CD4-positive, alpha-beta T cell (primary cell): ENCODE results near the gene LPCAT1. TPM values are rescaled to one million over a fixed set of nuclear protein-coding genes. Genes with fewer than 3 reads are reported as not detected.

ENCODE experiments used
- ATAC-seq: fragments of 200-7000 bp; cut with Tn5 transposase; one replicate; pipeline ENCODE4 v1.10.0; 2022; ENCODE audit warnings: mild to moderate bottlenecking; ENCODE audit not compliant: poor library complexity
- CTCF ChIA-PET: fragments of 350-600 bp; sonication (Branson Sonifier 250); formaldehyde crosslinking; loops from one replicate; lab custom pipeline; 2021; ENCODE audit warnings: antibody characterized with exemption, inconsistent platforms; lab: Charles Lee
- POLR2A ChIA-PET: fragments of 350-600 bp; sonication (Branson Sonifier 250); formaldehyde crosslinking; loops from one replicate; lab custom pipeline; 2021; ENCODE audit warnings: antibody characterized with exemption, inconsistent platforms; lab: Charles Lee
- DNase-seq, 14 experiments: peaks; one replicate each; pipeline ENCODE4 v3.0.0-alpha.2; 2013 to 2020; ENCODE audit warnings: mixed read lengths in 2 of 14
- H3K27ac ChIP-seq, 2 donors: one replicate each; pipeline versions ENCODE4 v1.5.1 to v1.7.0; 2013; ENCODE audit warnings: low read length in 2 of 2, low read depth in 1 of 2, mild to moderate bottlenecking in 1 of 2
- H3K27me3 ChIP-seq, 2 experiments: 1 replicate in 1 of 2; 2 replicates in 1 of 2; pipeline versions ENCODE4 v1.6.1 to v1.7.0; 2013; ENCODE audit warnings: low read length in 2 of 2, control low read depth in 1 of 2, mild to moderate bottlenecking in 1 of 2, moderate library complexity in 1 of 2; ENCODE audit not compliant: insufficient read depth in 2 of 2, control insufficient read depth in 1 of 2
- H3K36me3 ChIP-seq: one replicate; pipeline ENCODE4 v1.6.1; 2013; ENCODE audit warnings: low read length, control low read depth; ENCODE audit not compliant: insufficient read depth
- H3K4me1 ChIP-seq: one replicate; pipeline ENCODE4 v1.6.1; 2013; ENCODE audit warnings: low read length, control low read depth; ENCODE audit not compliant: insufficient read depth
- H3K4me3 ChIP-seq: one replicate; pipeline ENCODE4 v1.5.1; 2013; ENCODE audit warnings: mild to moderate bottlenecking, low read length, moderate library complexity
- H3K9me3 ChIP-seq, 2 experiments: 1 replicate in 1 of 2; 2 replicates in 1 of 2; pipeline versions ENCODE4 v1.6.1 to v1.7.0; 2013; ENCODE audit warnings: low read length in 2 of 2, mild to moderate bottlenecking in 2 of 2, control low read depth in 1 of 2, moderate library complexity in 1 of 2; ENCODE audit not compliant: control insufficient read depth in 1 of 2, insufficient read depth in 1 of 2
- H3K27ac Mint-ChIP-seq: one replicate; pipeline ENCODE4 v1.8.0; 2020; ENCODE audit warnings: mixed read lengths
- H3K27me3 Mint-ChIP-seq: one replicate; pipeline ENCODE4 v1.8.0; 2021; ENCODE audit warnings: mixed read lengths
- H3K36me3 Mint-ChIP-seq: one replicate; pipeline ENCODE4 v1.8.0; 2021; ENCODE audit warnings: low read depth, mixed read lengths
- H3K4me1 Mint-ChIP-seq: one replicate; pipeline ENCODE4 v1.8.0; 2021; ENCODE audit warnings: low read depth, mixed read lengths
- H3K4me3 Mint-ChIP-seq: one replicate; pipeline ENCODE4 v1.8.0; 2020; ENCODE audit warnings: mild to moderate bottlenecking, mixed read lengths
- H3K9me3 Mint-ChIP-seq: one replicate; pipeline ENCODE4 v1.8.0; 2020; ENCODE audit warnings: mixed read lengths
- intact Hi-C, 2 experiments: fragments of 100-400 bp; cut with DNase I in 1 of 2; cut with micrococcal nuclease in 1 of 2; formaldehyde crosslinking; loops; one replicate each; pipeline versions ENCODE4 v1.15.1 to v1.9.0; 2023 to 2025; cut with DNase I, micrococcal nuclease
- total RNA-seq, 174 experiments: library from RNA in 2 of 174; stranded (reverse) in 2 of 174; gene quantifications; one replicate each; pipeline ENCODE4 v1.2.3 and lab custom pipeline; 2021 to 2026
- TF ChIP-seq, protein P1 (sequence below): fragments of 200-600 bp; IDR thresholded peaks from one replicate; pipeline ENCODE4 v1.8.0; 2022; ENCODE audit warnings: antibody characterized with exemption, mild to moderate bottlenecking

LPCAT1 gene
- total RNA-seq, 2 experiments from 2014 or later, result 20.4 to 21.2 TPM

DNA sequence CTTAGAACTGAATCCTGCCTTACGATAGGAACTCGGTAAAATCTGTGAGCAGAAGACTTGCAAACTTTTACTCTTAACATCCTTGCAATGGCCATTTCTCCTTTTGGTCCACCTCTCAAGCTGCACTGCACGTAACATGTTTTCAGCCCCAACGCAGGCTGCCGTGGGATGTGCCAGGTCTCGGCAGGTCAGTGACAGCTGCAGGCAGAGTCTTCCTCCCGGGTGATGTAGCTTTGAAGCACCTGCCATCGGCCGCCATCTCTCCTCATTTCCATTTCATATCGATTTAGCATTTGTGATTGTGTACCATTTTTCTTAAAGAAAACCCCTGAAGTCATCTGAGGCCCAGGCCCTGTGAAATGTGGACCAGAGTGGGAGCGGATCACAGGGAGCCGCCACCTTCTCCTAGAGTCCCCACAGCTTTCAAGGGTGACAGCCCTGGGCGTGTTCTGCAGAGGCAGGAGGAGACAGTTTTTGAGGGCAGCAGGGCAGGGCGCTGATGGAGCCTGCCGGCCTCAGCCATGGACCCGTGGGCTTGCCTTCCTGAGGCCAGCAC is 25.8 kb upstream of the LPCAT1 start:
- intact Hi-C loops, result no loop called here
- Histone ChIP-seq H3K36me3 (no peaks in the 10 kb centered on the region), H3K9me3 (no peaks in the 10 kb centered on the region), H3K27me3 (no peaks in the 10 kb centered on the region), H3K27ac (no peak overlapping the region), H3K4me3 (no peak overlapping the region), H3K4me1 (no peaks in the 10 kb centered on the region)
- ATAC-seq, result no peak
- Mint-ChIP-seq H3K36me3 (no peaks in the 10 kb centered on the region), H3K27me3 (peaks cover 5% of the 10 kb centered on the region), H3K27ac (no peak overlapping the region), H3K4me3 (no peak overlapping the region), H3K4me1 (no peaks in the 10 kb centered on the region), H3K9me3 (no peaks in the 10 kb centered on the region)
- ChIA-PET POLR2A (interaction anchor here (1.1 kb wide), 1 partner anchor 14 kb away, joined by 3 read pairs; no protein-coding TSS in a partner anchor), CTCF (no interaction called here)
- TF ChIP-seq, protein P1, sequence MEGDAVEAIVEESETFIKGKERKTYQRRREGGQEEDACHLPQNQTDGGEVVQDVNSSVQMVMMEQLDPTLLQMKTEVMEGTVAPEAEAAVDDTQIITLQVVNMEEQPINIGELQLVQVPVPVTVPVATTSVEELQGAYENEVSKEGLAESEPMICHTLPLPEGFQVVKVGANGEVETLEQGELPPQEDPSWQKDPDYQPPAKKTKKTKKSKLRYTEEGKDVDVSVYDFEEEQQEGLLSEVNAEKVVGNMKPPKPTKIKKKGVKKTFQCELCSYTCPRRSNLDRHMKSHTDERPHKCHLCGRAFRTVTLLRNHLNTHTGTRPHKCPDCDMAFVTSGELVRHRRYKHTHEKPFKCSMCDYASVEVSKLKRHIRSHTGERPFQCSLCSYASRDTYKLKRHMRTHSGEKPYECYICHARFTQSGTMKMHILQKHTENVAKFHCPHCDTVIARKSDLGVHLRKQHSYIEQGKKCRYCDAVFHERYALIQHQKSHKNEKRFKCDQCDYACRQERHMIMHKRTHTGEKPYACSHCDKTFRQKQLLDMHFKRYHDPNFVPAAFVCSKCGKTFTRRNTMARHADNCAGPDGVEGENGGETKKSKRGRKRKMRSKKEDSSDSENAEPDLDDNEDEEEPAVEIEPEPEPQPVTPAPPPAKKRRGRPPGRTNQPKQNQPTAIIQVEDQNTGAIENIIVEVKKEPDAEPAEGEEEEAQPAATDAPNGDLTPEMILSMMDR, result no peak
- DNase-seq, result no peak

DNA sequence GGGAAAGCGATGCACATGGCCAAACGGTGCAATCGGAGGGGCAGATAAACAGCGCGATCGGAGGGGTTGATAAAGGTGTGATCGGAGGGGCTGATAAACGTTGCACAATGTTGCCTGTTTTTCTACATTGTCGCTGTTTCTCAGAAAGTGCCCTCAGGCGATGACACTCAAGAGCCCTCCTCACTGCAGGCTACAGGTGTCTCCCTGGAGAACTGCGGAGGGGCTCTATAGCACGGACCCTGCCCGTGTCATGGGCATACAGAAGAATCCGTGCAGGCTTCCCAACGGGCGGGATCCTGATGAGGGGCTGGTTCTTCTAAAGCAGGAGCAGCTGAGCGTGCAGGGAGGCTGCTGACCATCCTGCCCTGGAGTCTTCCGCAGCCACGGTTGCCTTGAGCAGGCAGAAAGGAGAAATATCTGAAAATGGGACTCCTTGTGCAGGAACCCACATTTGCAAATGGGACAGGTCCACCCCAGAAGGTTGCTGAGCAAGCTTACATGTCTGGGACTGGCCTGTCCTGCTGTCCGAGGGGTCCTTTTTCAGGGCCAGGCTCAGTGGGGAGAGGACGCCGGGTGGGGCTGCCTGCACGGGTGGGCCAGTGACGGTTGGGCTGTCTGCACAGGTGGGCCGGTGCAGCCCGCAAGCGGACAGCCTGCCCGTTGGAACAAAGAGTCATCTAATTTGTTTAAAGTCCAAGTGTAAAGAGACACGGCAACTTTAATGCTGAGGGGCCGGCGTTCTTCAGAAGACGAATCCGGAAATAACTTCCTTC is 25.1 kb upstream of the LPCAT1 start:
- DNase-seq, result no peak
- Mint-ChIP-seq H3K36me3 (no peaks in the 10 kb centered on the region), H3K4me1 (no peaks in the 10 kb centered on the region), H3K27me3 (no peaks in the 10 kb centered on the region), H3K27ac (no peak overlapping the region), H3K9me3 (no peaks in the 10 kb centered on the region), H3K4me3 (no peak overlapping the region)
- H3K4me3 ChIP-seq, result no peak overlapping the region
- POLR2A ChIA-PET, result interaction anchor here (1.1 kb wide), 1 partner anchor 13 kb away, joined by 3 read pairs; no protein-coding TSS in a partner anchor
- intact Hi-C loops, result no loop called here
- H3K9me3 ChIP-seq, result no peaks in the 10 kb centered on the region
- no peak for ATAC-seq
- no peaks in the 10 kb centered on the region for H3K36me3 ChIP-seq
- H3K4me1 ChIP-seq, result no peaks in the 10 kb centered on the region
- no peak overlapping the region for H3K27ac ChIP-seq
- H3K27me3 ChIP-seq, result no peaks in the 10 kb centered on the region
- TF ChIP-seq, protein P1, result no peak
- CTCF ChIA-PET, result no interaction called here

DNA sequence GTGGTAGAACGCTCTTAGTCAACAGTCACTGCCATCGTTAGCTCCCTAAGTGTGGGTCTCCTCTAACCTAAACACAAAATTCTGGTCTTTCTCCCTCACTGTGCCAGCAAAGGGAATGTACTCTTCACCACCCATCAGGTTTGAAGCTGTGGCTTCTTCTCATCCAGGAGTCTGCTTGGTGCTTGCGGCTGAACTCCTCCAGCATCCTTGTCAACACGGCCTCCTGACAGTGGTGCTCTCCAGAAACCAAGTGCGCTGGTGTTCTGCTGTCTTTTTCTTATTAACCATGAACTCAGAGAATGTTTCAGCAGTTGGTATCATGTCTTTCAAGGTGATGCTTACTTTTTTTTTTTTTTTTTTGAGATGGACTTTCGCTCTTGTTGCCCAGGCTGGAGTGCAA is 23.9 kb upstream of the LPCAT1 start:
- Histone ChIP-seq H3K4me1 (no peaks in the 10 kb centered on the region), H3K9me3 (no peaks in the 10 kb centered on the region), H3K4me3 (no peak overlapping the region), H3K27ac (no peak overlapping the region), H3K36me3 (no peaks in the 10 kb centered on the region), H3K27me3 (no peaks in the 10 kb centered on the region)
- no peak for DNase-seq
- ChIA-PET POLR2A (no interaction called here), CTCF (no interaction called here)
- H3K4me1 Mint-ChIP-seq, result no peaks in the 10 kb centered on the region
- no peak for ATAC-seq
- intact Hi-C loops, result no loop called here
- no peak overlapping the region for H3K4me3 Mint-ChIP-seq
- TF ChIP-seq, protein P1, result no peak
- no peaks in the 10 kb centered on the region for H3K36me3 Mint-ChIP-seq
- H3K27me3 Mint-ChIP-seq, result no peaks in the 10 kb centered on the region
- H3K9me3 Mint-ChIP-seq, result no peaks in the 10 kb centered on the region
- no peak overlapping the region for H3K27ac Mint-ChIP-seq
